Breast epithelium (tissue), 3 donors: ENCODE results near the gene SPECC1L.

Source experiments
- POLR2A ChIP-seq: fragments of 450-650 bp; IDR thresholded peaks from one replicate; pipeline ENCODE4 v1.6.1; 2016; ENCODE audit warnings: antibody characterized with exemption, mild to moderate bottlenecking, moderate library complexity
- POLR2AphosphoS5 ChIP-seq, 3 donors: sonication (generic); formaldehyde crosslinking; IDR thresholded peaks; one replicate each; pipeline ENCODE4 v1.6.1; 2017; ENCODE audit warnings: antibody characterized with exemption in 3 of 3

DNA sequence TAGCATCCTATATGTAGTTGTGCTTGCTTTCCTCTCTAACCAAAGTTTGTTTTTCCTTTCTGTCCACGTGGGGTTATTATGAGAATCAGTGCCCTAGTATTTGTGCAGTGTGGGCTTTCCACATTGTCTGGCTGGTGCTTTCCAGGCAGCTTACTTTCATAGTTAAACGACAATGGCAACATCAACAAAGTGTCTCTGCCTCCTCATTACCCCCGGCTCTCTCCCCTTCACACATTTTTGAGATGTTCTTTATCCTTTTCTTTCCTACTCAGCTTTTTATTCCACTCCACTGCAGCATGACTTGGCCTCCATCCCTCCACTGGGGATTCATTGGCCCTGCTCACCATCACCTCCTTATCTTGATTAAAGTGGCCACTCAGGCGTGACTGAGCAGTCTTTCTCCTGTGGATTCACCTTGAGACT is 19.1 kb downstream of the SPECC1L start:
- no peak for TF ChIP-seq POLR2AphosphoS5 (IDR thresholded peaks at IDR 0.05)
- TF ChIP-seq POLR2A = no peak
